GM23338 (cell line): Measurements from ENCODE around the gene UCP1. TPM values are rescaled to one million over a fixed set of nuclear protein-coding genes. Genes with fewer than 3 reads are reported as not detected.

Experiments used
- ATAC-seq: fragments of 200-7000 bp; cut with Tn5 transposase; 3 replicates; pipeline ENCODE4 v1.9.1; 2020
- DNase-seq: peaks from one replicate; pipeline ENCODE4 v3.0.0-alpha.2; 2015; ENCODE audit warnings: low spot score
- H2AFZ ChIP-seq: fragments of 200-600 bp; sonication (generic); 2 replicates; pipeline ENCODE4 v1.8.0; 2016; ENCODE audit warnings: antibody characterized with exemption, mild to moderate bottlenecking, moderate library complexity
- H3F3A ChIP-seq: fragments of 200-600 bp; sonication (generic); replicated peaks from 2 replicates; pipeline ENCODE4 v1.8.0; 2017; ENCODE audit warnings: antibody characterized with exemption, mixed run types, low read depth
- H3K27ac ChIP-seq: fragments of 200-600 bp; sonication (generic); 2 replicates; pipeline ENCODE4 v1.6.1; 2016; ENCODE audit warnings: low read depth
- H3K27me3 ChIP-seq: fragments of 200-600 bp; sonication (generic); 2 replicates; pipeline ENCODE4 v1.8.0; 2016; ENCODE audit warnings: mild to moderate bottlenecking, mixed run types, moderate library complexity; ENCODE audit not compliant: insufficient read depth
- H3K36me3 ChIP-seq: fragments of 200-600 bp; sonication (generic); 2 replicates; pipeline ENCODE4 v1.8.0; 2016; ENCODE audit warnings: mild to moderate bottlenecking; ENCODE audit not compliant: insufficient read depth
- H3K4me1 ChIP-seq: fragments of 200-600 bp; sonication (generic); 2 replicates; pipeline ENCODE4 v1.8.0; 2016; ENCODE audit warnings: mild to moderate bottlenecking, moderate library complexity; ENCODE audit not compliant: insufficient read depth
- H3K4me2 ChIP-seq: fragments of 200-600 bp; sonication (generic); 2 replicates; pipeline ENCODE4 v1.7.1; 2017; ENCODE audit warnings: mixed run types
- H3K4me3 ChIP-seq: fragments of 200-600 bp; sonication (generic); 2 replicates; pipeline ENCODE4 v1.6.1; 2016; ENCODE audit warnings: mixed run types
- H3K79me2 ChIP-seq: fragments of 200-600 bp; sonication (generic); replicated peaks from 2 replicates; pipeline ENCODE4 v1.8.0; 2017; ENCODE audit warnings: mild to moderate bottlenecking; ENCODE audit not compliant: insufficient read depth
- H3K9me2 ChIP-seq: fragments of 200-600 bp; sonication (generic); 2 replicates; pipeline ENCODE4 v1.8.0; 2017; ENCODE audit not compliant: insufficient read depth
- H4K20me1 ChIP-seq: fragments of 200-600 bp; sonication (generic); replicated peaks from 2 replicates; pipeline ENCODE4 v1.8.0; 2017; ENCODE audit warnings: mild to moderate bottlenecking; ENCODE audit not compliant: insufficient read depth
- H3K27ac Mint-ChIP-seq: 2 replicates; pipeline ENCODE4 v1.8.0; 2020; ENCODE audit warnings: inconsistent platforms, mild to moderate bottlenecking, moderate library complexity, mixed read lengths
- H3K27me3 Mint-ChIP-seq: 3 replicates; pipeline ENCODE4 v1.8.0; 2022; ENCODE audit warnings: low read depth, mild to moderate bottlenecking, moderate library complexity, mixed read lengths, inconsistent platforms; ENCODE audit not compliant: insufficient read depth, poor library complexity
- H3K36me3 Mint-ChIP-seq: 3 replicates; pipeline ENCODE4 v1.8.0; 2021; ENCODE audit warnings: low read depth, mild to moderate bottlenecking, inconsistent platforms, moderate library complexity, mixed read lengths
- H3K4me1 Mint-ChIP-seq: 3 replicates; pipeline ENCODE4 v1.8.0; 2020; ENCODE audit warnings: mild to moderate bottlenecking, inconsistent platforms, mixed read lengths
- H3K4me3 Mint-ChIP-seq: 3 replicates; pipeline ENCODE4 v1.8.0; 2021; ENCODE audit warnings: moderate library complexity, mild to moderate bottlenecking, inconsistent platforms, mixed read lengths
- H3K9me3 Mint-ChIP-seq: 3 replicates; pipeline ENCODE4 v1.8.0; 2020; ENCODE audit warnings: moderate library complexity, mild to moderate bottlenecking, inconsistent platforms, mixed read lengths
- CREB1 ChIP-seq: fragments of 250-450 bp; sonication (Bioruptor Pico); IDR thresholded peaks from 2 replicates; pipeline ENCODE4 v1.5.0; 2020; ENCODE audit warnings: low read depth, mild to moderate bottlenecking, moderate library complexity
- EZH2 ChIP-seq: fragments of 200-600 bp; sonication (generic); IDR thresholded peaks from one replicate; pipeline ENCODE4 v1.8.0; 2017; ENCODE audit warnings: antibody characterized with exemption, mild to moderate bottlenecking, low read depth; ENCODE audit not compliant: unreplicated experiment
- EZH2phosphoT487 ChIP-seq: fragments of 200-600 bp; sonication (generic); IDR thresholded peaks from one replicate; pipeline ENCODE4 v1.8.1; 2018; ENCODE audit warnings: antibody characterized with exemption; ENCODE audit not compliant: unreplicated experiment
- JUNB ChIP-seq: IDR thresholded peaks from one replicate; pipeline ENCODE4 v1.6.1; 2016; ENCODE audit warnings: antibody characterized with exemption; ENCODE audit not compliant: unreplicated experiment
- NANOG ChIP-seq: IDR thresholded peaks from 2 replicates; pipeline ENCODE4 v1.6.1; 2016; ENCODE audit warnings: antibody characterized with exemption, borderline replicate concordance
- POLR2AphosphoS5 ChIP-seq: IDR thresholded peaks from 2 replicates; pipeline ENCODE4 v1.6.1; 2016; ENCODE audit warnings: antibody characterized with exemption, low read depth
- STAT1 ChIP-seq: IDR thresholded peaks from one replicate; pipeline ENCODE4 v1.6.1; 2016; ENCODE audit warnings: antibody characterized with exemption; ENCODE audit not compliant: unreplicated experiment
- ZNF114 ChIP-seq: fragments of 250-450 bp; sonication (Bioruptor Pico); IDR thresholded peaks from 2 replicates; pipeline ENCODE4 v1.5.0; 2020; ENCODE audit warnings: mild to moderate bottlenecking, moderate library complexity
- ZNF331 ChIP-seq: fragments of 250-450 bp; sonication (Bioruptor Pico); IDR thresholded peaks from 2 replicates; pipeline ENCODE4 v1.5.0; 2020; ENCODE audit warnings: low read depth, mild to moderate bottlenecking, moderate library complexity
- polyA plus RNA-seq: library from polyadenylated mRNA; unstranded; fragments of >200 nt; fragmentation: Nextera tagmentation; extraction: Ambion mirVana; gene quantifications from 2 replicates; pipeline ENCODE4 v1.2.1, GENCODE V29; 2016
- total RNA-seq: library from RNA; depleted of rRNA; stranded (reverse); fragments of >200 nt; shearing (Covaris generic); gene quantifications from 2 replicates; pipeline ENCODE4 v1.2.3, GENCODE V29; 2014
- TF ChIP-seq, protein P1 (sequence below): fragments of 250-450 bp; sonication (Bioruptor Pico); IDR thresholded peaks from 2 replicates; pipeline ENCODE4 v1.5.0; 2020; ENCODE audit warnings: mild to moderate bottlenecking, moderate library complexity
- TF ChIP-seq, protein P2 (sequence below): IDR thresholded peaks from 2 replicates; pipeline ENCODE4 v1.6.1; 2016; ENCODE audit warnings: antibody characterized with exemption
- TF ChIP-seq, protein P3 (sequence below): IDR thresholded peaks from one replicate; pipeline ENCODE4 v1.6.1; 2018; ENCODE audit warnings: antibody characterized with exemption; ENCODE audit not compliant: unreplicated experiment
- TF ChIP-seq, protein P4 (sequence below), 2 experiments: fragments of 200-600 bp in 1 of 2; sonication (generic) in 1 of 2; conservative IDR thresholded peaks; 2 replicates each; pipeline versions ENCODE4 v1.5.1 to v1.6.1; 2016 to 2017; ENCODE audit warnings: antibody characterized with exemption in 2 of 2, low read depth in 2 of 2, mild to moderate bottlenecking in 2 of 2, moderate library complexity in 1 of 2

The UCP1 gene
- total and polyA plus RNA-seq, 2 experiments from 2014 or later: 0.21 TPM; not detected in 1

DNA sequence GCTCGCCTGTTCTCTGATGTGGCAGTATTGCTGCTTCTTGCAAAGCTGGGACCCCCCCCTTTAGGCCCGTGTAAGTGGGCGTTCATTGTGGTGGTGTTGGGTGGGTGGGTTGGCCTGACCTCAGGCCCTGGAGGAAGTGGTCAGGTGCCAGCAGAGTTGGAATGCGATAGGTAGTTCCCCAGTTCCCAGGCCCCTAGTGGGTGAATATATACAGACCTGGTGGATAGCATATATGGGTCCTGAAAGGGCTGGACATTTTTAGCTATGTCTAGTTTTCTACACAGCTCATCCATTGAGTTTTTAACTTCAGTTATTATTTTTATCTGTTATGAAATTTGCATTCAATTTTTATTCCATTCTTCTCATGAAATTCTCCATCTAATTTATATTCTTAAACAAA lies 35.8 kb upstream of the UCP1 start (continued):
- TF ChIP-seq, protein P1, sequence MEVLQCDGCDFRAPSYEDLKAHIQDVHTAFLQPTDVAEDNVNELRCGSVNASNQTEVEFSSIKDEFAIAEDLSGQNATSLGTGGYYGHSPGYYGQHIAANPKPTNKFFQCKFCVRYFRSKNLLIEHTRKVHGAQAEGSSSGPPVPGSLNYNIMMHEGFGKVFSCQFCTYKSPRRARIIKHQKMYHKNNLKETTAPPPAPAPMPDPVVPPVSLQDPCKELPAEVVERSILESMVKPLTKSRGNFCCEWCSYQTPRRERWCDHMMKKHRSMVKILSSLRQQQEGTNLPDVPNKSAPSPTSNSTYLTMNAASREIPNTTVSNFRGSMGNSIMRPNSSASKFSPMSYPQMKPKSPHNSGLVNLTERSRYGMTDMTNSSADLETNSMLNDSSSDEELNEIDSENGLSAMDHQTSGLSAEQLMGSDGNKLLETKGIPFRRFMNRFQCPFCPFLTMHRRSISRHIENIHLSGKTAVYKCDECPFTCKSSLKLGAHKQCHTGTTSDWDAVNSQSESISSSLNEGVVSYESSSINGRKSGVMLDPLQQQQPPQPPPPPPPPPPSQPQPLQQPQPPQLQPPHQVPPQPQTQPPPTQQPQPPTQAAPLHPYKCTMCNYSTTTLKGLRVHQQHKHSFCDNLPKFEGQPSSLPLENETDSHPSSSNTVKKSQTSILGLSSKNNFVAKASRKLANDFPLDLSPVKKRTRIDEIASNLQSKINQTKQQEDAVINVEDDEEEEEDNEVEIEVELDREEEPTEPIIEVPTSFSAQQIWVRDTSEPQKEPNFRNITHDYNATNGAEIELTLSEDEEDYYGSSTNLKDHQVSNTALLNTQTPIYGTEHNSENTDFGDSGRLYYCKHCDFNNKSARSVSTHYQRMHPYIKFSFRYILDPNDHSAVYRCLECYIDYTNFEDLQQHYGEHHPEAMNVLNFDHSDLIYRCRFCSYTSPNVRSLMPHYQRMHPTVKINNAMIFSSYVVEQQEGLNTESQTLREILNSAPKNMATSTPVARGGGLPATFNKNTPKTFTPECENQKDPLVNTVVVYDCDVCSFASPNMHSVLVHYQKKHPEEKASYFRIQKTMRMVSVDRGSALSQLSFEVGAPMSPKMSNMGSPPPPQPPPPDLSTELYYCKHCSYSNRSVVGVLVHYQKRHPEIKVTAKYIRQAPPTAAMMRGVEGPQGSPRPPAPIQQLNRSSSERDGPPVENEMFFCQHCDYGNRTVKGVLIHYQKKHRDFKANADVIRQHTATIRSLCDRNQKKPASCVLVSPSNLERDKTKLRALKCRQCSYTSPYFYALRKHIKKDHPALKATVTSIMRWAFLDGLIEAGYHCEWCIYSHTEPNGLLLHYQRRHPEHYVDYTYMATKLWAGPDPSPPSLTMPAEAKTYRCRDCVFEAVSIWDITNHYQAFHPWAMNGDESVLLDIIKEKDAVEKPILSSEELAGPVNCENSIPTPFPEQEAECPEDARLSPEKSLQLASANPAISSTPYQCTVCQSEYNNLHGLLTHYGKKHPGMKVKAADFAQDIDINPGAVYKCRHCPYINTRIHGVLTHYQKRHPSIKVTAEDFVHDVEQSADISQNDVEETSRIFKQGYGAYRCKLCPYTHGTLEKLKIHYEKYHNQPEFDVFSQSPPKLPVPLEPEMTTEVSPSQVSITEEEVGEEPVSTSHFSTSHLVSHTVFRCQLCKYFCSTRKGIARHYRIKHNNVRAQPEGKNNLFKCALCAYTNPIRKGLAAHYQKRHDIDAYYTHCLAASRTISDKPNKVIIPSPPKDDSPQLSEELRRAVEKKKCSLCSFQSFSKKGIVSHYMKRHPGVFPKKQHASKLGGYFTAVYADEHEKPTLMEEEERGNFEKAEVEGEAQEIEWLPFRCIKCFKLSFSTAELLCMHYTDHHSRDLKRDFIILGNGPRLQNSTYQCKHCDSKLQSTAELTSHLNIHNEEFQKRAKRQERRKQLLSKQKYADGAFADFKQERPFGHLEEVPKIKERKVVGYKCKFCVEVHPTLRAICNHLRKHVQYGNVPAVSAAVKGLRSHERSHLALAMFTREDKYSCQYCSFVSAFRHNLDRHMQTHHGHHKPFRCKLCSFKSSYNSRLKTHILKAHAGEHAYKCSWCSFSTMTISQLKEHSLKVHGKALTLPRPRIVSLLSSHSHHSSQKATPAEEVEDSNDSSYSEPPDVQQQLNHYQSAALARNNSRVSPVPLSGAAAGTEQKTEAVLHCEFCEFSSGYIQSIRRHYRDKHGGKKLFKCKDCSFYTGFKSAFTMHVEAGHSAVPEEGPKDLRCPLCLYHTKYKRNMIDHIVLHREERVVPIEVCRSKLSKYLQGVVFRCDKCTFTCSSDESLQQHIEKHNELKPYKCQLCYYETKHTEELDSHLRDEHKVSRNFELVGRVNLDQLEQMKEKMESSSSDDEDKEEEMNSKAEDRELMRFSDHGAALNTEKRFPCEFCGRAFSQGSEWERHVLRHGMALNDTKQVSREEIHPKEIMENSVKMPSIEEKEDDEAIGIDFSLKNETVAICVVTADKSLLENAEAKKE (CRISPR knock-in tag): no peak
- no peak for TF ChIP-seq STAT1
- TF ChIP-seq, protein P2, sequence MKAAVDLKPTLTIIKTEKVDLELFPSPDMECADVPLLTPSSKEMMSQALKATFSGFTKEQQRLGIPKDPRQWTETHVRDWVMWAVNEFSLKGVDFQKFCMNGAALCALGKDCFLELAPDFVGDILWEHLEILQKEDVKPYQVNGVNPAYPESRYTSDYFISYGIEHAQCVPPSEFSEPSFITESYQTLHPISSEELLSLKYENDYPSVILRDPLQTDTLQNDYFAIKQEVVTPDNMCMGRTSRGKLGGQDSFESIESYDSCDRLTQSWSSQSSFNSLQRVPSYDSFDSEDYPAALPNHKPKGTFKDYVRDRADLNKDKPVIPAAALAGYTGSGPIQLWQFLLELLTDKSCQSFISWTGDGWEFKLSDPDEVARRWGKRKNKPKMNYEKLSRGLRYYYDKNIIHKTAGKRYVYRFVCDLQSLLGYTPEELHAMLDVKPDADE: no peak

DNA sequence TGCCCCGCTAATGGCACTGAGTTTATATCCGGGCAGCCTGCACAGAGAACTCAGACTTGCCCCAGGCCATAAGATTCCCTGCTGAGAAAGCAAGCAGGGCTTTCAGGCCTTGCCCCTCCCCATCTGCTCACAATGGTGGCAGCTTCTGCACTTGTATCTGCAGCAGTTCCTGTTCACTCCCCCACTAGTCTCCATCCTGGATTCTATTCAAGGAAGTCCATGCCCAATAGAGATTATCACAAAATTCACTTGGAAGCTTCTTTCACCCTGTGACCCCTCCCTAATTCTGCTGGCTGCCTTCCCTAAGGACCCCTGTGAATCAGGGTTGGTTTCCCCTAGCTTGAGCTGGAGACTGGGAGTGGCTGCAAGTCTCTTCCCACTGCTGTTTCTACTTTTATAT lies 34.5 kb upstream of the UCP1 start:
- Mint-ChIP-seq H3K36me3 (no peaks in the 10 kb centered on the region), H3K27me3 (no peaks in the 10 kb centered on the region), H3K4me1 (peaks cover 7% of the 10 kb centered on the region; the same call in 2 of the 3 replicates), H3K9me3 (no peaks in the 10 kb centered on the region), H3K27ac (no peak overlapping the region), H3K4me3 (no peak overlapping the region)
- Histone ChIP-seq H3K79me2 (no peaks in the 10 kb centered on the region), H3K4me2 (no peak overlapping the region), H2AFZ (no peak overlapping the region), H3K27ac (no peak overlapping the region), H4K20me1 (no peaks in the 10 kb centered on the region), H3K4me1 (peaks cover 5% of the 10 kb centered on the region; the same call in 1 of the 2 replicates), H3F3A (no peaks in the 10 kb centered on the region), H3K9me2 (no peaks in the 10 kb centered on the region), H3K36me3 (no peaks in the 10 kb centered on the region), H3K27me3 (no peaks in the 10 kb centered on the region), H3K4me3 (no peak overlapping the region)
- DNase-seq: no peak
- no peak for ATAC-seq
- TF ChIP-seq JUNB (no peak), ZNF114 (CRISPR knock-in tag) (no peak), EZH2 (no peak), ZNF331 (CRISPR knock-in tag) (no peak), POLR2AphosphoS5 (no peak), NANOG (no peak), EZH2phosphoT487 (no peak), CREB1 (CRISPR knock-in tag) (no peak), STAT1 (no peak)
- TF ChIP-seq, protein P3, sequence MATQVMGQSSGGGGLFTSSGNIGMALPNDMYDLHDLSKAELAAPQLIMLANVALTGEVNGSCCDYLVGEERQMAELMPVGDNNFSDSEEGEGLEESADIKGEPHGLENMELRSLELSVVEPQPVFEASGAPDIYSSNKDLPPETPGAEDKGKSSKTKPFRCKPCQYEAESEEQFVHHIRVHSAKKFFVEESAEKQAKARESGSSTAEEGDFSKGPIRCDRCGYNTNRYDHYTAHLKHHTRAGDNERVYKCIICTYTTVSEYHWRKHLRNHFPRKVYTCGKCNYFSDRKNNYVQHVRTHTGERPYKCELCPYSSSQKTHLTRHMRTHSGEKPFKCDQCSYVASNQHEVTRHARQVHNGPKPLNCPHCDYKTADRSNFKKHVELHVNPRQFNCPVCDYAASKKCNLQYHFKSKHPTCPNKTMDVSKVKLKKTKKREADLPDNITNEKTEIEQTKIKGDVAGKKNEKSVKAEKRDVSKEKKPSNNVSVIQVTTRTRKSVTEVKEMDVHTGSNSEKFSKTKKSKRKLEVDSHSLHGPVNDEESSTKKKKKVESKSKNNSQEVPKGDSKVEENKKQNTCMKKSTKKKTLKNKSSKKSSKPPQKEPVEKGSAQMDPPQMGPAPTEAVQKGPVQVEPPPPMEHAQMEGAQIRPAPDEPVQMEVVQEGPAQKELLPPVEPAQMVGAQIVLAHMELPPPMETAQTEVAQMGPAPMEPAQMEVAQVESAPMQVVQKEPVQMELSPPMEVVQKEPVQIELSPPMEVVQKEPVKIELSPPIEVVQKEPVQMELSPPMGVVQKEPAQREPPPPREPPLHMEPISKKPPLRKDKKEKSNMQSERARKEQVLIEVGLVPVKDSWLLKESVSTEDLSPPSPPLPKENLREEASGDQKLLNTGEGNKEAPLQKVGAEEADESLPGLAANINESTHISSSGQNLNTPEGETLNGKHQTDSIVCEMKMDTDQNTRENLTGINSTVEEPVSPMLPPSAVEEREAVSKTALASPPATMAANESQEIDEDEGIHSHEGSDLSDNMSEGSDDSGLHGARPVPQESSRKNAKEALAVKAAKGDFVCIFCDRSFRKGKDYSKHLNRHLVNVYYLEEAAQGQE: no peak
- TF ChIP-seq, protein P4, sequence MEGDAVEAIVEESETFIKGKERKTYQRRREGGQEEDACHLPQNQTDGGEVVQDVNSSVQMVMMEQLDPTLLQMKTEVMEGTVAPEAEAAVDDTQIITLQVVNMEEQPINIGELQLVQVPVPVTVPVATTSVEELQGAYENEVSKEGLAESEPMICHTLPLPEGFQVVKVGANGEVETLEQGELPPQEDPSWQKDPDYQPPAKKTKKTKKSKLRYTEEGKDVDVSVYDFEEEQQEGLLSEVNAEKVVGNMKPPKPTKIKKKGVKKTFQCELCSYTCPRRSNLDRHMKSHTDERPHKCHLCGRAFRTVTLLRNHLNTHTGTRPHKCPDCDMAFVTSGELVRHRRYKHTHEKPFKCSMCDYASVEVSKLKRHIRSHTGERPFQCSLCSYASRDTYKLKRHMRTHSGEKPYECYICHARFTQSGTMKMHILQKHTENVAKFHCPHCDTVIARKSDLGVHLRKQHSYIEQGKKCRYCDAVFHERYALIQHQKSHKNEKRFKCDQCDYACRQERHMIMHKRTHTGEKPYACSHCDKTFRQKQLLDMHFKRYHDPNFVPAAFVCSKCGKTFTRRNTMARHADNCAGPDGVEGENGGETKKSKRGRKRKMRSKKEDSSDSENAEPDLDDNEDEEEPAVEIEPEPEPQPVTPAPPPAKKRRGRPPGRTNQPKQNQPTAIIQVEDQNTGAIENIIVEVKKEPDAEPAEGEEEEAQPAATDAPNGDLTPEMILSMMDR (conservative IDR thresholded peaks at IDR 0.05; ENCODE audit: low read depth in 2 of 2): no peak
